HG03060 (cell line): ENCODE results near the gene KIFAP3.

Experiments
- ATAC-seq: cut with Tn5 transposase; IDR thresholded peaks from one replicate; pipeline ENCODE4 v1.9.1; 2021; ENCODE audit warnings: low read depth, moderate number of reproducible peaks; ENCODE audit not compliant: unreplicated experiment

The KIFAP3 gene

GRCh38 chr1:169995993-169996392 is 78.5 kb downstream of the KIFAP3 start:
- no peak for ATAC-seq

GRCh38 chr1:169989246-169989645 is 85.2 kb downstream of the KIFAP3 start:
- no peak for ATAC-seq

DNA sequence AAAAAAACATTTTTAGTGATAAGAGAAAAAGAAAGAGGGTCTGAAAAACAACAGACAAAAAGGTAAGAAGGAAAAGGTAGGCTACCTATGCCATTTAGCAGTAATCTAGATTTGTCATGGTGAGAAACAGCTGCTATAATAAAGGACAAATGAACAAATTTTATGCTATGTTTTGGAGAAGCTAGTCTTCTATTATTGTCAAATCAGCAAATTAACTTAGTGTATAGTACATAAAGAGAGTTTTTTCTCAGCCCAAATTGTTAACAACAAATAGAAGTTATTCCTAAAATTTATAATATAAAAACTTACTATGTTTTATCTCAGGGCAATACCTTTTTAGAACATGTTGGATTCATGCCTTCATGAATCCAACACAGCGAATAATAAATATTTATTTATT is 88.7 kb downstream of the KIFAP3 start:
- ATAC-seq = no peak

DNA sequence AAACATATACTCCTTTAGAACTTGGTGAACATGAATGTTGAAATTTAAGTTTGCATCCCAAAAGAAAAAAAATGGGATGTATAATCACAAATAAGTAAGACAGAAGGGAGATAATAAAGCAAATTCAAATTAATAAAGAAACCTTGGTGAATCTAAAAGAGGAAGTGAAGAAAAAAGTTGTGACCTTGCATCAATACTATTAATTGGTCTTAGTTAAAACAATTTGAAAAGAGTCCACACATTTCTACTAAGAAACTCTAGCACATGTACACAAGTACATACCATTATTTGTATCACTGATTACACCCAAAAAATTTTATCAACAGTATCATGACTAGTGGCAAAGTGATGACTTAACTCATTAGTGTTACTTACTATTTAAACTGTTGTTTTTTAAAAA is 100.4 kb downstream of the KIFAP3 start:
- no peak for ATAC-seq

DNA sequence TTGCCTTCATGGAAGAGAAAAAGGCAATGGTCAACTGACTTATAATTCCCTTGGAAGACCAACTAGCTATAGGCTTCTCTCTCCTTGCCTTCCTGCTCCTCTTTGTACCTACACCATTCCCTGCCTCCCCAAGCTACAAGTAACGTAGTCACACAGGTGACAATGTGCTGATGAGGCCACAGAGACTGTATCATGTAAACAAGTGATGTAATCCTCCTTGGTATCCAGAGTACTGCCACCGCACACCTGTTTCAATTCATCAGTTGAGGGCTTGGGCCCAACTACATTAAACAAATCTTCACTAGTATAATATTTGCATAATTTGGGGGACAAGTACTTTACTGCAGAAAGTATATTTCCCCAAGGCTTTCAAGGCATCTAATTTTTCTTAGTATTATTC is 104.4 kb downstream of the KIFAP3 start:
- no peak for ATAC-seq

DNA sequence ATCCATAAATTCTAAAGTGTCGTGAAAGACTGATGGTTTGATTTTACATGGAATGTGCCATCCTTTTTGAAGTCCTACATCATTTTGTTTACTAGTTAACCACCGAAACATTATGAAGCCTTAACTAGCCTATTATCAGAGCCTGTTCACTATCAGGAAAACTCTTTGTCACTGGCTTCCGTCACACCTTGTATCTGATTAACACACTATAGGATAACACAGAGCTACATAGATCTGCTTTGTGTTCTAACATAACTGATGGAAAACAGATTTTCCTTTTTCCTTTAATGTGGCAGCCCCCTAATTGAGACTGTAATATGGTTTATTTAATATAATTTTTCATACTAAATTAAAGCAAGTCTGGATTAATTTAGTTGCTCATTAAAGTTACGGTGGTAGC is 106.3 kb downstream of the KIFAP3 start:
- no peak for ATAC-seq

GRCh38 chr1:169964206-169964605 is 110.3 kb downstream of the KIFAP3 start:
- no peak for ATAC-seq

- no peak for ATAC-seq
Measured at GRCh38 chr1:169959686-169960085, 114.8 kb downstream of the KIFAP3 start.

DNA sequence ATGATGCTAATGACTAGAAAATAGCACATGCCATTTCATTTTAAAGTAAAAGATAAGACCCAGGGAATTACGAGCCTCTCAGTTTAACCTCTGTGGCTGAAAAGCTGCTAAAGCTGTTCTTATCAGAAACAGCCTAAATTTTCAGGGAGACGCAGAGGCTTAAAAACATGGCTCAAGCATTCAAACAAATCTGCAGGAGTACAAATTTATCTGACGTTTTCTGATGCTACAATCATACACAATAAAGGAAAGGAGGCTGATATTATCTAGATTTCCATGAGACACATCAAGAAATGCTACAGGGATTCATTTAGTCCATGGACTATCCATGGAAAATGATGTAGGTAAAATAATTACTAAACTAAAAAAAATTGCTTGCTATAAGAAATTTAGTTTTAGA is 115.5 kb downstream of the KIFAP3 start:
- no peak for ATAC-seq

DNA sequence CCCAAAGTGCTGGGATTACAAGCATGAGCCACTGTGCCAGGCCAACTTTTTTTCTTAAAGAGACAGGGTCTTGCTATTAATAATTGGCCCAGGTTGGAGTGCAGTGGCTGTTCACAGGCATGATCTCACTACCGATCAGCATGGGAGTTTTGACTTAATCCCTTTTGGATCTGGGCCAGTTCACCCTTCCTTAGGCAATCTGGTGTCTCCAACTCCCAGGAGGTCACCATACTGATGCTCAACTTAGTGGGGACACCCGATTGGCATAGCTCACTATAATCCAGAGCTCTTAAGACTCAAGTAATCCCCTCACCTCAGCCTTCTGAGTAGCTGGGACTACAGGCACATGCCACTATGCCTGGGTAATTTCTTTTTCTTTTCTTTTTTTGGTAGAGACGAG is 116.6 kb downstream of the KIFAP3 start:
- ATAC-seq = no peak

DNA sequence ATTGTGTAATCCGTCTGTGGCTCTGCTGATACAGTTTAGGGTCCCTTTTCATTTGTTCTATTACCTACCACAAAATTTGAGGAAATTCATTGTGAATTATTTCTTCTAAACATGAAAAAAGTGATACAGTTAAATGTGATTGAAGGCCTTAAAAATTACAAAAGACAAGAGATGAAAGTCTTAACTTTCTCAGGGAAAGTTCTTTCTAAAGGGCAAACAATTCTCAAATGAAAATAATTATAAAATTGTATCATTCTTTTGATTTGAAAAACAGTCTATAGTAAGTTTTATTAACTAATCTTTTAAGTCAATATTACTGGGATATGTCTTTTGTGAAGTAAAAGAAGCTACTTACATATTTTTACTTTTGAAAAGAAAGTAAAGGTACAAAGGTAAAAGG is 123.4 kb downstream of the KIFAP3 start:
- ATAC-seq = no peak

GRCh38 chr1:169949139-169949538 is 125.4 kb downstream of the KIFAP3 start:
- no peak for ATAC-seq

DNA sequence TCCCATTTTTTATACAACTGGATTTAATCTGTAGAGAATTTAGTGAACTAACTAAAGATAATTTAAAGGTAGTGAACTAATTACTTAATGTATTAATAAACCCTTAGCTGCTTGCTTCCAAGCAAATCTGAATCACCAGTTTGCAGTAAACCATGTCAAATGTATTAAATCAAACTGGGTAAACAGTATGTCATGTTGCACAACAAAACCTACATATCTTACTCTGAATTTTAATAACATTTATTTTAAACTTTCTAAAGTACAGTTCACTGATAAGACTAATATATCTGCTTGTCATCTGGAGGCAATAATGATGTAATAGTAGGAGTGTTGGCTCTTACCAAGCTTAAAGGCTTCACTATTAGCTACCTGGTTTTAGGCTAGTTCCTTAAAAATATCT is 128.3 kb downstream of the KIFAP3 start:
- no peak for ATAC-seq

GRCh38 chr1:169945181-169945580 is 129.3 kb downstream of the KIFAP3 start:
- no peak for ATAC-seq

DNA sequence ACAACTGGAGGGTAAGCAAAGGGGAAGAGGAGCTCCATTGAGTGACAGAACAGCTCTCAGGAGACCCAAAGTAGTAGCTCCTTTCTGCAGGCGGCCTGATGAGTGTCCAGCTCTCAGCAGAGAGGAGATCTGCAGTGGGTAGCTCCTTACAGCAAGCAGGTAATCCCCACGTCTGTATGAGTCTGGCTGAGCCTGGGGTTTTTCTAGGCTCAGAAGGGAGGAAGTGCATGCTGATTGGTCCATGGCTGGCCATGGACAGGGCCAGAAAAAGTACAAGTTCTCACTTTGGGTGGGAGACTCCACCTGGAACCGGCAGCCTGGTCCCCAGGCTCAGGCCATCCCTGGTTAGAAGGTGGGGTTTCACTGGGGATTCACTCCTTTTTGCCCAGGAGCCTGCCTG is 129.9 kb downstream of the KIFAP3 start:
- ATAC-seq = no peak

DNA sequence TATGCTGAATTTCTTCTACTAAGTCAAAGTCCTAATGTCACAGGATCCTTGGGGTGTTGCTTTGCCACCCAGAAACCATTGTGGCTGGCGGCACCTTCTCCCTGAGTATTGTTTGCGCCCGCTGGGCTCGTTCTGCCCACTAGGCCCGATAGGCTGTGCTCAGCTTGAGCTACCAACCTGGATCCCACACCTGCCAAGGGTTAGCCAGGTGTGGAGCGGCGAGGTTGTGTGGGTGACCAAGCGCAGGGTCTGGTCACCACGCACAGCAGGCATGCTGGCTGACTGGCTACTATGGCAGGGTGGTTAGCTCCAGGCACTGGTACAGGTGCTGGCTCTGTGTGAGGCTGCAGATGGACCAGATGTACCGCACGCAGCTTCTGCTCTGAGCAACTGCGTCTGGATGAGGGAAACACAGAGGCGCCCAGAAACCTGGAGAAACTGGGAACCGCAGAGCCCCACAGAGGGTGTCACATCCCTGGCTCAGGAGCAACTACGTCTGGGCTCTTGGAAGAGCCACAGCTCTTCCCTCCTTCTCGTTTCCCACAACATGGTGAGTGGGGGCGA is 130.4 kb downstream of the KIFAP3 start:
- no peak for ATAC-seq

DNA sequence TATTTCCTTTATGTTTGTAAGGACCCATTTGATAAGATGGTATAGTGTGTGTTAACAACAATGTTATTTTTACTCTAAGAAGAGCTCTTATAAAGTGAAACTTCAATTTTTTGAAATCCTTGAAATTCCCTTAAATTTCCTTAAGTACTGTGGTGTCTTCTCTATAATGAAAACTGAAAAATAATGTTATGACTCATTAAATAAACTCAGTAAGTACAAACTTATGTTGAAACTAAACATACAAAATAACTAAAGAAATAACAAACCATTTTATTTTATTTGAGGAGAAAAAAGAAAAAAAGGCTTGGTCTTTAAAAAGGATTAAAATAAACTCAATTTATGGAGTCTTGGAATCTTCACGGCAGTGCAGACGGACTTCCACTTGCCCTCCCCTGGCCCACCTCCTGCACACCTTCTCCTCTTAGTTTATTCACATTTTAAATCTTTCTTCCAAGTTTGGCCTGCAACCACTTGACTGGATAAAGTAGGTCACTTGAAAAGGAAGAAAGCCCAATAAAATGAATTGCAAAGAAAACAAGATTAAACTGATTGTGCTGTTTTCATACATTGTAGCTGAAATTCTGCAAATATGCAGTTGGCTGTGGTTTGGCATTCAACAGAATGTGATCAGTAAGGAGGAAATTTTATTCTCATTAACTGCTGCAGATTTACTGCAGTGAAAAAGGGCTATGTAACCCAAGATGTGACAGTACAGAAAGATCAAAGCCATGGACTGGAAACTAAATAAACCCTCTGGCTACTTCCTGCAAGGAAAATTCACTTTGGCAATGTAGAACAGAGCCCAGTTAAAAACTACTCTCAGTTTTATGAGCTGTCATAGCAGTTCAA is 132.3 kb downstream of the KIFAP3 start:
- no peak for ATAC-seq

GRCh38 chr1:169933984-169934725 is 140.3 kb downstream of the KIFAP3 start:
- ATAC-seq = no peak

DNA sequence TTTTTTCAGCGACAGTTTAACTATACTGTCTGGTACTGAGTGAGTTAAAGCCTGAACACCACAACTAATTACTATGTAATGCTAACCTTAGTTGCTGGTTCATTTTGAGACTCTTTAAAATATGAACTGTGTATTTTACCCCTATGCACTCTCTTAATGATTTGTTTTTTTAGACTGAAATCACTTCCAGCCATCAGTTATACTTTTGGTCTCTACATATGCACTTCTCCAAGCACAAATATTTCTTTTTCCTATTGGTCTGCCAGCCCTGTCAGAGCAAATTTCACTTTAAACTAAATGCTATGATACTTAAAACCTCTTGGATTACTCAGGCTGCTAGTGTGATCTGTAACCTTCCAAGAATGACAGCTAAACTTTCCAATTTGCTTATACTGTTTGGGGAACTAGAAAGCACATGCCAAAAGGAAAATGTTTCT is 142.7 kb downstream of the KIFAP3 start:
- no peak for ATAC-seq

DNA sequence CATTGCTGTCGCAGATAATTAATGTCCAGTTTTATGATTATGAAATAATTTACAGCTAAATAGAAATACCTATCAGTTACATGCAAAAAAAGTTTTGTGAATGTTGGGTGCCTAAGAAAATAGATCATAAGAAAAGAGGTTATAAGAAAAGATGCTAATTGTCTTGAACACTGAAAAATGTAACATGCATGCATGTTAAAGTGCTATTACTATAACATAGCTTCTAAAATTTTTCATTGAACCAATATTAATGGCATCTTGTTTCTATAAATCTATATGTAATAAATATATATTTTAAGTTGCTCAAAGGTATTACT is 145.3 kb downstream of the KIFAP3 start:
- ATAC-seq = no peak

- no peak for ATAC-seq
Measured at GRCh38 chr1:169928438-169929209, 145.9 kb downstream of the KIFAP3 start.
